ENCODE results near the gene WSB2. TPM values are rescaled to one million over a fixed set of nuclear protein-coding genes. Genes with fewer than 3 reads are reported as not detected.

The WSB2 gene
- total RNA-seq, 1 donor = 171 TPM

GRCh38 chr12:118058227-118058626 is 2.8 kb downstream of the WSB2 start:
- TF ChIP-seq, protein P1, sequence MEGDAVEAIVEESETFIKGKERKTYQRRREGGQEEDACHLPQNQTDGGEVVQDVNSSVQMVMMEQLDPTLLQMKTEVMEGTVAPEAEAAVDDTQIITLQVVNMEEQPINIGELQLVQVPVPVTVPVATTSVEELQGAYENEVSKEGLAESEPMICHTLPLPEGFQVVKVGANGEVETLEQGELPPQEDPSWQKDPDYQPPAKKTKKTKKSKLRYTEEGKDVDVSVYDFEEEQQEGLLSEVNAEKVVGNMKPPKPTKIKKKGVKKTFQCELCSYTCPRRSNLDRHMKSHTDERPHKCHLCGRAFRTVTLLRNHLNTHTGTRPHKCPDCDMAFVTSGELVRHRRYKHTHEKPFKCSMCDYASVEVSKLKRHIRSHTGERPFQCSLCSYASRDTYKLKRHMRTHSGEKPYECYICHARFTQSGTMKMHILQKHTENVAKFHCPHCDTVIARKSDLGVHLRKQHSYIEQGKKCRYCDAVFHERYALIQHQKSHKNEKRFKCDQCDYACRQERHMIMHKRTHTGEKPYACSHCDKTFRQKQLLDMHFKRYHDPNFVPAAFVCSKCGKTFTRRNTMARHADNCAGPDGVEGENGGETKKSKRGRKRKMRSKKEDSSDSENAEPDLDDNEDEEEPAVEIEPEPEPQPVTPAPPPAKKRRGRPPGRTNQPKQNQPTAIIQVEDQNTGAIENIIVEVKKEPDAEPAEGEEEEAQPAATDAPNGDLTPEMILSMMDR (IDR thresholded peaks at IDR 0.05; ENCODE audit: insufficient read depth, low read depth, low read length) = no peak
- no peak for DNase-seq (ENCODE audit: low read depth)
- H3K4me3 ChIP-seq (ENCODE audit: low read depth, low read length) = no peak overlapping the region

GRCh38 chr12:118055865-118056773 is 4.9 kb downstream of the WSB2 start:
- TF ChIP-seq, protein P1 (IDR thresholded peaks at IDR 0.05; ENCODE audit: insufficient read depth, low read depth, low read length) = no peak
- H3K4me3 ChIP-seq (ENCODE audit: low read depth, low read length) = no peak overlapping the region
- DNase-seq (ENCODE audit: low read depth) = peak; percentile 39

DNA sequence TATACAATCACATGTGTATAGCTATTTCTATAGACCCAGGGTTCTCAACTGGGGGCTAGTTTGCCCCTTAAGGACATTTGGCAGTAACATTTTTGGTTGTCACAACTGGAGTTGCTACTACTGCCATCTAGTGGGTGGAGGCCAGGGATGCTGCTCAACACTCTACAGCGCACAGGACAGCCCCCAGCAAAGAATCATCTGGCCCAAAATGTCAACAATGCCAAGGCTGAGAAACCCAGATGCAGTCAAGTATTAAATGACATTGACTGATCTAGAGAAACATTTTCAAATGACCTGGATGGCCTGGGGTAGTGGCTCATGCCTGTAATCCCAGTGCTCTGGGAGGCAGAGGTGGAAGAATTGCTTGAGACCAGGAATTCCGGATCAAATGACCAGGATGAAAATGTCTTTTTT is 5.8 kb downstream of the WSB2 start:
- TF ChIP-seq, protein P1 (IDR thresholded peaks at IDR 0.05; ENCODE audit: insufficient read depth, low read depth, low read length) = peak; percentile 55
- H3K4me3 ChIP-seq (ENCODE audit: low read depth, low read length) = no peak overlapping the region
- DNase-seq (ENCODE audit: low read depth) = no peak

DNA sequence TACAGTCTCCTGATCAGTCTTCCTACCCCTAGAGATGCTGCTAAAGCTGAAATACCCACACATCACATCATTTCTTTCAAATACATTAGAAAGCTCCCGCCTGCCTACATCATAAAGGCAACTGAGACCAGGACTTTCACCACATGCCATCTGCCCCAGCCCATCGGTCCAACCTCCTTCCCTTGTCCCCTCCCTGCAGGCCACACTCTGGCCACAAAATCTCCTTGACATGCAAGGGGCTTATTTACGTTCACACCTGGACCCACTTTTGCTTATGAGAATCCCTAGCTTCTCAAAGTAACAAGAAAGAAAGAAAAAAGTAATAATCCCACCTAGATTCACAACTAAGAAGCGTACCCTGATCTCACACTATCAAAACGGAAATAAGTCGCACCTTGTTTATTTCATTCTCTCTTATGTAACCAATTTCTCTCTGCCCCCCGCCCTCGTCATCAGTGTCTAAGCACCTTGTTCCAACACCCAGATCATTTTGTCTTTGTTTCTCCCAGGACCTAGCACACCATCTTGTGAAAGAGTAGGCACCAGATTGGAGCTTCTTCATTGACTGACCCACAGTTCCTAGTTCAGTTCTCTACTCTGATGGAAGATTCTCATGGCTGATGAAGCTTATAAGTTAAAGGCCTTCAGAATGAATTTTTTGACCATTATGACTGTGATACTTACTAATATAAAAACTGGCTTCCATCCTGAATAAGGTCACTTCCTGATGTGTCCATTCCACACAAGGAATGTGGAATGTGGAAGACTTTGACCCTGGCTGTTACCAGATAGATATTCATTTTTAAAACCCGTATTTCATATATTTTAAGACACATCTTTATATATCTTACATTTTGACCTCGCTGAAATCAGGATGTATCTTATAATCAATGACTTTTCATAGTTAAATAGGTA is 7.7 kb downstream of the WSB2 start:
- DNase-seq (ENCODE audit: low read depth) = no peak

GRCh38 chr12:118052324-118053070 is 8.5 kb downstream of the WSB2 start:
- TF ChIP-seq, protein P1 (IDR thresholded peaks at IDR 0.05; ENCODE audit: insufficient read depth, low read depth, low read length) = no peak
- peak; percentile 93 for DNase-seq (ENCODE audit: low read depth)
- no peak overlapping the region for H3K4me3 ChIP-seq (ENCODE audit: low read depth, low read length)

More for the DNA sequence above, 7.7 kb downstream of the WSB2 start:
- H3K4me3 ChIP-seq (ENCODE audit: low read depth, low read length) = no peak overlapping the region
- TF ChIP-seq, protein P1 (IDR thresholded peaks at IDR 0.05; ENCODE audit: insufficient read depth, low read depth, low read length) = no peak
